Measurements from ENCODE around the gene LGALS7B.

DNA sequence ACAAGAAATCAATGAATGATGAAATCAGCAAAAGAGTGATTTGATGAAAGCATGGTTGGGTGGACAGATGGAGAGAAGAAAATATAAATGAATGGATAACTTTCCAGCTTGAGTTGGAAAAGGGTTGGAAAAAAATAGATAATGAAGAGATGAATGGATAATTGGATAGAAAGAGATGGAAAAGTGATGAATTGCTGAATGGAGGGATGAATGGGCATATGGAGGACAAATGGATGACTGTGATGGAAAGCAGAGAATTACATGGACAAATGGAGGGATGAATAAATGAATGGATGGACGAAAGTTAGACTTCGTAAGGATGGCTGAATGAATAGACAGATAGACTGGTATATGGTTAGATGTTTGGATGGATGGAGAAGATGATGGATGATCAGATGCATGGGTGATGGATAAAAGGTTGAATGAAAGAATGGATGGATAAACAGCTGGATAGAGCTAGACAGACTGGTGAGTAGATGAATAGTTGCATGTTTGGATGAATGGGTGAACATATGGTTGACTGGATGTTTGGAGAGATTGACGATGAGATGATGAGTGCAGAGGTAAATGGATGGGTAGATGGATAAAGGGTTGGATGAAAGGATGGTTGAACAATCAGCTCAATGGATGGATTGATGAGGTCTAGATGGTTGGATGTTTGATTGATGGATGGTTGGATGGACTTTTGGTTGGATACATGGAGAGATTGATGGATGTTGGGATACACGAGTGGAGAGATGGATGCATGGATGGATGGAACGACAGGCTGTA, 11.8 kb downstream of the LGALS7B start:
- no peak for TF ChIP-seq POU2F2 (IDR thresholded peaks at IDR 0.05; ENCODE audit: low read depth, low read length)
- no peak for TF ChIP-seq TAF1 (IDR thresholded peaks at IDR 0.05; ENCODE audit: low read depth, low read length)
- no peak for TF ChIP-seq SPI1 (IDR thresholded peaks at IDR 0.05; ENCODE audit: low read depth, low read length)
